ENCODE results near the gene ADAM19. TPM values are rescaled to one million over a fixed set of nuclear protein-coding genes. Genes with fewer than 3 reads are reported as not detected.
A peak's percentile ranks its signal among the peaks of the same experiment; 100 is the strongest.

The ADAM19 gene
- total and polyA plus RNA-seq, 2 of the 4 experiments (the other 2 are of a cell fraction) = 35.5 to 49.2 TPM

DNA sequence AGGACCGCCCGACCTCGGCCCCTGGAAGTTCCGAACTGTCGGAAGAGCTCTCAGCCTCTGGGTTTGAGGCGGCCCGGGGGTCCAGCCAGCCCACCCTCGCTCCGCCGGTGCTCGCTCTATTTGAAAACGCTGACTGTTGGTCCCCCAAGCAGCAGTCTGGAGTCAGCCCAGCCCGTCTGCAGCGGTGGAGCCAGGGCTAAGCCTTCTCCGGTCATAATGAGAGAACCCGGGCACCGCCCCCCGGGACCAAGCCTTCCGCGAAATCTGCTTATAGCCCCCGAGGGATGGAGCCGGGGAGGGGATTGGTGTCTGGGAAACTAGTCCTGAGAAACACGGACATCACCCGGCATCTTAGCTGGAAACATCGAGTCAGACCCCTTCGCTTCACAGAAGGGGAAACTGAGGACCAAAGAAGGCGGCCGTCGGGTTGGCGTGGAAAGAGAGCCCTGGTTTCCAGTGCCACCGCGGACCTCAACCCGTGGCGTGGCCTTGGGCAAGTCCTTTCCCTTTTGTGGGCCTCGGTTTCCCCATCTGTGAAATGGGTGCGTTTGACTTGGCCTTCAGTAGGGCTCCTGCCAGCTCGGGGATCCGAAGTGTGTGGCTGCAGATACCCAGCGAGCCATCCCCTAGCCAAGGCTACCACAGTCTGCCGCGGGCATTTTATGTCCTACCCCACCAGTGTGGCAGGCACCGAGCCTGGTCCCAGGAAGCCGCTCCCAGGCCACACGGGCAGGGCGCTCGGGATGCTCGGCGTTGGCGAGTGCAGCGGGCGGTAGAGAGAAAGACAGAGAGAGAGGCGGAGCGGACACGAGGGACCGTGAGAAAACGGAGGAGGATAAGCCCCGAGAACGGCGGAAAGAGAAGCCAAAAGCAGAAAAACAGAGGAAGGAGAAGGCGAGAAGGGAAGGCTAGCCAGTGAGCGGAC, 857 bp downstream of the ADAM19 start (continued):
- no peak for TF ChIP-seq USF2 (IDR thresholded peaks at IDR 0.05; ENCODE audit: low read depth, low read length)
- TF ChIP-seq FOS (IDR thresholded peaks at IDR 0.05; ENCODE audit: low read depth, low read length) = no peak

DNA sequence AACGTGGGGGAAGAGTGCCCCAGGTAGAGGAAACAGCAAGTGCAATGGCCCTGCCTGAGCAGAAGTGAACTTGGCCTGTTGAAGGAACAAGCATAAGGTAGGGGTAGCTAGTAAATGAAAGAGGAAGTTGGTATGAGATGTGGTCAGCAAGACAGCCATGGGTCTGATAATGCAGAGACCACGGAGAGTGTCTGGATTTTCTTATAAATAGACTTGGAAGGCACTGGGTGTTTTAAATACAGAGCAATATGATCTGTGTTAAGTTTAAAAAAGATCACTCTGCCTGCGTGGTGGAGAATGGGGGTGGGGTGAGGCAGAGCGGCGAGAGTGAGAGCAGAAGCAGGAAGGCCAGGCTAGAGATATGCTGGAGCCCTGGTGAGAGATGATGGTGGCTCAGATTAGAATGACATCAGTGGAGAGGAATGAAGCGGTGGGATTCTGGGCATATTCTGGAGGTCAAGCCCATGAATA, 4.2 kb downstream of the ADAM19 start:
- CTCF ChIA-PET = interaction anchor here (1.4 kb wide), 1 partner anchor 8 kb away, joined by 4 read pairs; no protein-coding TSS in a partner anchor

More for the DNA sequence above, 4.2 kb downstream of the ADAM19 start:
- Histone ChIP-seq H2AK5ac (ENCODE audit: low read depth, low read length) (peak overlapping the region; percentile 92), H3K4me1 (ENCODE audit: control insufficient read depth, insufficient read depth, low read length) (peaks cover 9% of the 10 kb centered on the region), H3K79me1 (ENCODE audit: low read depth in 1 of 2, low read length in 2 of 2) (peaks cover 6 to 49% of the 10 kb centered on the region in 2 experiments; a peak in 3 of 4 replicates), H3K36me3 (ENCODE audit: control insufficient read depth, insufficient read depth, low read length) (peaks cover 17% of the 10 kb centered on the region), H3K27me3 (ENCODE audit: control insufficient read depth, insufficient read depth, low read length) (no peaks in the 10 kb centered on the region), H2BK20ac (ENCODE audit: low read depth, low read length) (peak overlapping the region; percentile 65), H3K9ac (ENCODE audit: low read depth, low read length) (peak overlapping the region; percentile 2; the same call in 1 of the 2 replicates), H2BK15ac (ENCODE audit: low read depth, low read length) (peak overlapping the region; percentile 6; the same call in 1 of the 3 replicates), H3K4ac (ENCODE audit: low read depth, low read length) (peak overlapping the region; percentile 86), H3K4me3 (ENCODE audit: insufficient read depth, low read depth, low read length) (no peak overlapping the region), H3K23ac (ENCODE audit: low read depth, low read length) (peak overlapping the region; percentile 61), H2AFZ (replicated peaks; ENCODE audit: low read length, poor library complexity) (peak overlapping the region; percentile 5), H3K27ac (ENCODE audit: insufficient read depth, low read length) (peak overlapping the region; percentile 73), H2BK120ac (ENCODE audit: low read depth, low read length) (peak overlapping the region; percentile 74), H4K20me1 (ENCODE audit: insufficient read depth, low read length) (peaks cover 4% of the 10 kb centered on the region), H3K4me2 (ENCODE audit: low read depth, low read length) (peak overlapping the region; percentile 84), H3K18ac (ENCODE audit: low read depth, low read length) (peak overlapping the region; percentile 58; the same call in 1 of the 2 replicates), H3K9me3 (ENCODE audit: control insufficient read depth, insufficient read depth, low read length) (no peaks in the 10 kb centered on the region), H3K9me1 (ENCODE audit: insufficient read depth, low read length) (peaks cover 14% of the 10 kb centered on the region), H3K56ac (ENCODE audit: extremely low read depth, insufficient read depth, low read length) (peak overlapping the region; percentile 80), H2BK5ac (ENCODE audit: low read depth, low read length, poor library complexity, severe bottlenecking) (peak overlapping the region; percentile 69), H4K8ac (ENCODE audit: low read depth in 2 of 2, low read length in 2 of 2) (peak overlapping the region; percentile 2 to 76; a peak in 3 of 4 replicates), H3K14ac (replicated peaks; ENCODE audit: low read depth, low read length) (peak overlapping the region; percentile 74), H4K5ac (ENCODE audit: low read depth, low read length) (peak overlapping the region; percentile 73), H2AK9ac (replicated peaks; ENCODE audit: low read depth, low read length, poor library complexity) (no peak overlapping the region), H4K91ac (ENCODE audit: insufficient read depth, low read depth, low read length) (peak overlapping the region; percentile 85)
- POLR2A ChIA-PET (ENCODE audit: unreplicated experiment) = no interaction called here
- DNase-seq (peak; percentile 77), ATAC-seq (ENCODE audit: low read depth) (peak; percentile 65)
- intact Hi-C loops (cut with micrococcal nuclease) = loop anchor here (2.0 to 5.0 kb wide), 2 partner anchors 61 to 146 kb away; no protein-coding TSS in a partner anchor
- no peak for TF ChIP-seq USF2 (IDR thresholded peaks at IDR 0.05; ENCODE audit: low read depth, low read length)
- 0 out of 2 replicates have a peak, but pooled peaks have one; percentile 3 for TF ChIP-seq SMC3 (IDR thresholded peaks at IDR 0.05; ENCODE audit: low read depth, low read length)
- dilution Hi-C loops (cut with HindIII; ENCODE audit: low sequenced_read_pairs, unreplicated experiment) = no loop called here
- no TSS peak for BruUV-seq (replicated peaks)
- in situ Hi-C loops (cut with MboI; ENCODE audit: low sequenced_read_pairs) = loop anchor here (25.0 kb wide), 1 partner anchor 1616 kb away; no protein-coding TSS in a partner anchor
- 0% methylated on average over 6 of the region's 6 CpGs; no CpG with 5 or more reads in 1 of the 2 experiments for WGBS, 2 experiments (ENCODE audit: extremely low coverage in 2 of 2, insufficient read length in 1 of 2)
